Suprapubic skin (tissue), 4 donors: Measurements from ENCODE around the gene KLHL29. TPM values are rescaled to one million over a fixed set of nuclear protein-coding genes. Genes with fewer than 3 reads are reported as not detected.
A peak's percentile ranks its signal among the peaks of the same experiment; 100 is the strongest.

Experiments used
- DNase-seq, 2 donors: peaks; one replicate each; pipeline ENCODE4 v3.0.0-alpha.2; 2019; ENCODE audit warnings: low spot score in 2 of 2
- H3K27ac ChIP-seq: fragments of 200-600 bp; sonication (generic); one replicate; pipeline ENCODE4 v1.5.1; 2019
- H3K27me3 ChIP-seq: fragments of 200-600 bp; sonication (generic); one replicate; pipeline ENCODE4 v1.5.1; 2019
- H3K36me3 ChIP-seq: fragments of 200-600 bp; sonication (generic); one replicate; pipeline ENCODE4 v1.5.1; 2019
- H3K4me1 ChIP-seq: fragments of 200-600 bp; sonication (generic); one replicate; pipeline ENCODE4 v1.5.1; 2019
- H3K4me3 ChIP-seq: fragments of 200-600 bp; sonication (generic); one replicate; pipeline ENCODE4 v1.5.1; 2019; ENCODE audit warnings: mild to moderate bottlenecking
- H3K9me3 ChIP-seq: fragments of 200-600 bp; sonication (generic); one replicate; pipeline ENCODE4 v1.5.1; 2019
- EP300 ChIP-seq: sonication (generic); formaldehyde crosslinking; IDR thresholded peaks from one replicate; pipeline ENCODE4 v1.6.1; 2017; ENCODE audit warnings: antibody characterized with exemption
- POLR2A ChIP-seq, 2 donors: fragments of 450-650 bp; IDR thresholded peaks; one replicate each; pipeline ENCODE4 v1.6.1; 2017; ENCODE audit warnings: antibody characterized with exemption in 2 of 2, mild to moderate bottlenecking in 2 of 2, moderate library complexity in 2 of 2
- POLR2AphosphoS5 ChIP-seq, 3 donors: sonication (generic); formaldehyde crosslinking; IDR thresholded peaks; one replicate each; pipeline ENCODE4 v1.6.1; 2017; ENCODE audit warnings: antibody characterized with exemption in 3 of 3
- WGBS: methylation state at CpG from one replicate; pipeline ENCODE4 v1.1.5; 2018; 5-methylcytosine and 5-hydroxymethylcytosine counted together
- total RNA-seq, 4 donors: library from RNA; depleted of rRNA; stranded (reverse); fragments of >200 nt; gene quantifications; one replicate each; pipeline ENCODE4 v1.1.0, GENCODE V29; 2016
- TF ChIP-seq, protein P1 (sequence below), 2 donors: fragments of 200-600 bp in 1 of 2; fragments of 450-650 bp in 1 of 2; sonication (generic) in 1 of 2; IDR thresholded peaks; one replicate each; pipeline ENCODE4 v1.5.1; 2016 to 2019; ENCODE audit warnings: antibody characterized with exemption in 2 of 2, mild to moderate bottlenecking in 1 of 2, moderate library complexity in 1 of 2

The KLHL29 gene
- total RNA-seq, 4 donors from 2014 or later = 17.1 to 30.8 (median 20.7) TPM

DNA sequence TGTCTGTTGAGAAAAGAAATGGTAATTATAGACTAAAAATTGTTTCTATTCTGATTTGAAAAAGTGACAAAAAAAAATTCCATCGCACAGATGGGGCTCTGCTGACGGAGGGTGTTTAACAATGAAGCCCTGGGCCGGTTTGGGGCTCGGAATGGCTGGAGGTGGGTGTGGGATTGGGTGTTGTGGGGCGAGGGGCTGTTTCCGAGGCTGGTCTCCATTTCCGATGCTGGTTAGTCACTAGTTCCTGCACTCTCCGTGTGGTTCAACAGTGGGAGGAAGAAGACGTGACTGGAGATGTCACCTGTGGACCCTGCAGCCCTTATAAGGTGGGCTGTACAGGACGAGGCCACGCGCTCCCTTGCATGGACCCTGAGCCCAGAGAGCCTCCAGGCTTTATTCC is 143.2 kb downstream of the KLHL29 start:
- no peaks in the 10 kb centered on the region for H3K9me3 ChIP-seq
- H3K4me3 ChIP-seq = no peak overlapping the region
- H3K4me1 ChIP-seq = peaks cover 26% of the 10 kb centered on the region
- TF ChIP-seq, protein P1, sequence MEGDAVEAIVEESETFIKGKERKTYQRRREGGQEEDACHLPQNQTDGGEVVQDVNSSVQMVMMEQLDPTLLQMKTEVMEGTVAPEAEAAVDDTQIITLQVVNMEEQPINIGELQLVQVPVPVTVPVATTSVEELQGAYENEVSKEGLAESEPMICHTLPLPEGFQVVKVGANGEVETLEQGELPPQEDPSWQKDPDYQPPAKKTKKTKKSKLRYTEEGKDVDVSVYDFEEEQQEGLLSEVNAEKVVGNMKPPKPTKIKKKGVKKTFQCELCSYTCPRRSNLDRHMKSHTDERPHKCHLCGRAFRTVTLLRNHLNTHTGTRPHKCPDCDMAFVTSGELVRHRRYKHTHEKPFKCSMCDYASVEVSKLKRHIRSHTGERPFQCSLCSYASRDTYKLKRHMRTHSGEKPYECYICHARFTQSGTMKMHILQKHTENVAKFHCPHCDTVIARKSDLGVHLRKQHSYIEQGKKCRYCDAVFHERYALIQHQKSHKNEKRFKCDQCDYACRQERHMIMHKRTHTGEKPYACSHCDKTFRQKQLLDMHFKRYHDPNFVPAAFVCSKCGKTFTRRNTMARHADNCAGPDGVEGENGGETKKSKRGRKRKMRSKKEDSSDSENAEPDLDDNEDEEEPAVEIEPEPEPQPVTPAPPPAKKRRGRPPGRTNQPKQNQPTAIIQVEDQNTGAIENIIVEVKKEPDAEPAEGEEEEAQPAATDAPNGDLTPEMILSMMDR (IDR thresholded peaks at IDR 0.05) = no peak
- TF ChIP-seq EP300 = no peak
- TF ChIP-seq POLR2A (IDR thresholded peaks at IDR 0.05) = no peak
- TF ChIP-seq POLR2AphosphoS5 (IDR thresholded peaks at IDR 0.05) = no peak
- DNase-seq = no peak
- H3K27ac ChIP-seq = no peak overlapping the region
- H3K36me3 ChIP-seq = no peaks in the 10 kb centered on the region
- no peaks in the 10 kb centered on the region for H3K27me3 ChIP-seq
- WGBS = 95% methylated on average over 12 of the region's 12 CpGs

DNA sequence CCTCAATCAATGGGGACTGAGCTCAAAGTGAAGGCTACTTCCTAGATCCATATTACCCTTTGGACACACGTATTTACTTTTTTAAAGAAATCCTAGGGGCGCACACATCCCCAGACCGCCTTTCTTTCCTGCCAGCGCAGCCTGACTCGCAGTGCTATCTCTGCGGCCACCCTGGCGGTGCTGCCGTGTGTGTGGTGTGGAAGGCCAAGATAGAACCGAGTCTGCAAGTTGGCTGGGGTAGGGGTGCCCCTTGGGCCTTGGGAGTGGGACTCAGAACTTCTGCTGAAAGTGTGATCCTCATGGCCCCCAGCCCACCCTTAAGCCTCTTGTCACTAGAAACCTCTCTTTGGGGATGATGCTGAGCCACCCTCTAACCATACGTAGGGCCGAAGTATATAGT is 143.7 kb downstream of the KLHL29 start:
- no peaks in the 10 kb centered on the region for H3K9me3 ChIP-seq
- TF ChIP-seq, protein P1 (IDR thresholded peaks at IDR 0.05) = no peak
- TF ChIP-seq POLR2A (IDR thresholded peaks at IDR 0.05) = no peak
- TF ChIP-seq POLR2AphosphoS5 (IDR thresholded peaks at IDR 0.05) = no peak
- no peak for TF ChIP-seq EP300
- no peaks in the 10 kb centered on the region for H3K27me3 ChIP-seq
- H3K27ac ChIP-seq = no peak overlapping the region
- H3K4me3 ChIP-seq = no peak overlapping the region
- no peak for DNase-seq
- peaks cover 26% of the 10 kb centered on the region for H3K4me1 ChIP-seq
- H3K36me3 ChIP-seq = no peaks in the 10 kb centered on the region
- WGBS = 95% methylated on average over 11 of the region's 11 CpGs

DNA sequence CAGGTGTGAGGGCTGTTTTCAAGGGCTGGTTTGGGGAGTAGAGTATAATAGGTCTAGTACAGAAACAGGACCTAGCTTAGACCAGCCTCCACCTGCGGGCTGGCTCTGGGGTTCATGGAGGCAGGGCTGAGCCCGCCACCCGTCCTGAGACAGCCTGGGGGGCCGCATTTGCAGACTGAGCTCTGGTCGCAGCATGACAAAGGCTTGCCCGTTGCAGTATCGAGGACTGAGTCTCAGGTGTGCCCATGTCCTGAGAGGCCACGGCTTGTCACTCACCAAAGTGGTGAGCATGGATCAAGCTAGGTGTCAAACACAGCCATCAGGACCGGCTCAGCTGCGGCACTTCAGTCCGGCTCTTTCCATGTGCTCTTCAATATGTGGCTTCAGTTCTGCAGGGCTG is 144.7 kb downstream of the KLHL29 start:
- H3K27ac ChIP-seq = no peak overlapping the region
- H3K4me3 ChIP-seq = no peak overlapping the region
- peaks cover 21% of the 10 kb centered on the region for H3K4me1 ChIP-seq
- H3K27me3 ChIP-seq = no peaks in the 10 kb centered on the region
- no peak for TF ChIP-seq POLR2AphosphoS5 (IDR thresholded peaks at IDR 0.05)
- TF ChIP-seq EP300 = no peak
- no peak for TF ChIP-seq POLR2A (IDR thresholded peaks at IDR 0.05)
- TF ChIP-seq, protein P1 (IDR thresholded peaks at IDR 0.05) = no peak
- WGBS = 90% methylated on average over 2 of the region's 11 CpGs
- peak in 1 of 2 donors; percentile 69 for DNase-seq
- no peaks in the 10 kb centered on the region for H3K36me3 ChIP-seq
- H3K9me3 ChIP-seq = no peaks in the 10 kb centered on the region

DNA sequence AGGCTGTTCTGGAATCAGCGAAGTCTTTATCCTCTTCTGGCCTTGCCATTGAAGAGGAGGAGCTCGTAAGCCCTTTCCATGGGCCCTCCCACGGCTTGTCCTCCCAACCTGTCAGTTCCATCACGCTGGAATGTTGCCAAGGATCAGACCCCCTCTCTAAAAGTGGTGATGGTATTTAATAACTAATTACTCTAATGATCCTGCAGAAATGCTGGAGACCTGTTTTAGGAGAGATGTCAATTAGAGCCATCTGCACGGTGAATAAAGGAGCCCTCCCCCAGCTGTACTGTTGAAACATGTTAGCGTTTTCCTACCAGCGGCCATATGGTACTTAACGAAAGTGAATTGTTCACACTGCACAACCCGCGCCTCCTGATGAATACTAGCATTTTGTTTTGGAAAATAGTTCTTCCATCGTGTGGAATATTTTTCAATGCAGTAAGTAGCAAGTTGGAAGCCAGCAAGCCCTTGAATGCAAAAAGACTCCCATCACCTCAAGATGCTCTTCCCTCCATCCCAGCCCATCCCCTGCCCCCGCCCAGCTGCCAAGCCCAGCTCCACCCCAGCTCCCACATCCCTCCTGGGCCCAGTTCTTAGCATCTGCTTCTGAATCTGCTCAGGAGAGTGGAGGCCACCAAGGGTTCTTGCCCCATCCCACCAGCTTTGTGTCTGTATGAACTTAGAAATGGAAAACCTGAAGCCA is 145.4 kb downstream of the KLHL29 start:
- 69% methylated on average over 12 of the region's 12 CpGs for WGBS
- H3K27me3 ChIP-seq = no peaks in the 10 kb centered on the region
- H3K36me3 ChIP-seq = no peaks in the 10 kb centered on the region
- H3K4me3 ChIP-seq = no peak overlapping the region
- TF ChIP-seq EP300 (no peak), POLR2AphosphoS5 (IDR thresholded peaks at IDR 0.05) (no peak), POLR2A (IDR thresholded peaks at IDR 0.05) (no peak)
- TF ChIP-seq, protein P1 (IDR thresholded peaks at IDR 0.05) = no peak
- no peaks in the 10 kb centered on the region for H3K9me3 ChIP-seq
- no peak overlapping the region for H3K27ac ChIP-seq
- peaks cover 18% of the 10 kb centered on the region for H3K4me1 ChIP-seq
- no peak for DNase-seq

DNA sequence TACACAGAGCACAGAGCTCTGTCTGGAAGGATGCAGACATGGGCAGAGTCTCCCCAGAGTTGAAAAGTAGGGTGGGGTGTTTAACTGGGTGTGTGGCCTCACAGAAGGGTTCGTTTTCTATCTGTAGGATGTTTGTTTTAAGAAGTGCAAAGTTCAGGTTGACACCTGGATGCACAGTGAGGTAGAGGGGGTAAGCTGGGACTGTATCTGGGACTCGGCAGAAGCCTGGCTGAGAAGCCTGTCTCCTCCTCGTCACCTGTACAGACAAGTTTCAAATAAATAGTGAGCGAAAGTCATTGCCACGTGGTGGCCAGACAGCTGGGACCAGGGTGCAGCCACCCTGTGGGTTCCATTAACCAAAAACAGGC is 145.9 kb downstream of the KLHL29 start:
- Histone ChIP-seq H3K36me3 (no peaks in the 10 kb centered on the region), H3K27me3 (no peaks in the 10 kb centered on the region), H3K9me3 (no peaks in the 10 kb centered on the region), H3K27ac (no peak overlapping the region), H3K4me3 (no peak overlapping the region), H3K4me1 (peaks cover 13% of the 10 kb centered on the region)
- 53% methylated on average over 5 of the region's 5 CpGs for WGBS
- DNase-seq = no peak
- TF ChIP-seq EP300 (no peak), POLR2AphosphoS5 (IDR thresholded peaks at IDR 0.05) (no peak), POLR2A (IDR thresholded peaks at IDR 0.05) (no peak)
- TF ChIP-seq, protein P1 (IDR thresholded peaks at IDR 0.05) = no peak
